ENCODE measurements around the gene UGT1A10.

The UGT1A10 gene

DNA sequence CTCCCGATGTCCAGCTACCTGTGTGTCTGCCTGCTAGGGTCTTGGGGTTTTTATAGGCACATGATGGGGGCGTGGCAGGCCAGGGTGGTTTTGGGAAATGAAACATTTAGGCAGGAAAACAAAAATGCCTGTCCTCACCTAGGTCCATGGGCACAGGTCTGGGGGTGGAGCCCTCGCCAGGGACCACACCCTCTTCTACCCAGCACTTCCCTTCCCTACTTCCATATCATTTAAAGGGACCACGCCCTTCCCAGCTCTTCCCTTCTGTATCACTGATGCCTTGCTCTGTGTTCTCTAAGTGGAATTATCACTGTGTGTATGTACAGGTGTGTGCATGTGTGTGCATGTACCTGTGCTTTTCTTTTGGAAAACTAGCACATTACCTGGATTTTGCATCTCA, 130.2 kb downstream of the UGT1A10 start:
- Histone ChIP-seq H3K36me3 (ENCODE audit: control insufficient read depth in 1 of 2, insufficient read depth in 2 of 2, low read length in 2 of 2) (peaks cover 11 to 15% of the 10 kb centered on the region in 2 donors), H3K27ac (ENCODE audit: low read depth, low read length) (no peak overlapping the region), H3K27me3 (ENCODE audit: control insufficient read depth in 1 of 2, insufficient read depth in 2 of 2, low read length in 2 of 2) (no peaks in the 10 kb centered on the region), H3K9me3 (ENCODE audit: control insufficient read depth in 1 of 2, low read length in 2 of 2) (no peaks in the 10 kb centered on the region), H3K9ac (ENCODE audit: low read depth in 1 of 2, low read length in 2 of 2) (no peak overlapping the region), H3K4me1 (ENCODE audit: control insufficient read depth in 1 of 2, insufficient read depth in 2 of 2, low read length in 2 of 2) (peaks cover 11 to 14% of the 10 kb centered on the region in 2 donors), H3K4me3 (ENCODE audit: low read depth in 1 of 2, low read length in 2 of 2) (no peak overlapping the region)

DNA sequence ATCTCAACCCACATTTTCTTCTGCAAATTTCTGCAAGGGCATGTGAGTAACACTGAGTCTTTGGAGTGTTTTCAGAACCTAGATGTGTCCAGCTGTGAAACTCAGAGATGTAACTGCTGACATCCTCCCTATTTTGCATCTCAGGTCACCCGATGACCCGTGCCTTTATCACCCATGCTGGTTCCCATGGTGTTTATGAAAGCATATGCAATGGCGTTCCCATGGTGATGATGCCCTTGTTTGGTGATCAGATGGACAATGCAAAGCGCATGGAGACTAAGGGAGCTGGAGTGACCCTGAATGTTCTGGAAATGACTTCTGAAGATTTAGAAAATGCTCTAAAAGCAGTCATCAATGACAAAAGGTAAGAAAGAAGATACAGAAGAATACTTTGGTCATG, 131.8 kb downstream of the UGT1A10 start:
- Histone ChIP-seq H3K9me3 (ENCODE audit: control insufficient read depth in 1 of 2, low read length in 2 of 2) (no peaks in the 10 kb centered on the region), H3K4me1 (ENCODE audit: control insufficient read depth in 1 of 2, insufficient read depth in 2 of 2, low read length in 2 of 2) (peaks cover 11 to 14% of the 10 kb centered on the region in 2 donors), H3K4me3 (ENCODE audit: low read depth in 1 of 2, low read length in 2 of 2) (no peak overlapping the region), H3K27me3 (ENCODE audit: control insufficient read depth in 1 of 2, insufficient read depth in 2 of 2, low read length in 2 of 2) (no peaks in the 10 kb centered on the region), H3K27ac (ENCODE audit: low read depth, low read length) (no peak overlapping the region), H3K9ac (ENCODE audit: low read depth in 1 of 2, low read length in 2 of 2) (no peak overlapping the region), H3K36me3 (ENCODE audit: control insufficient read depth in 1 of 2, insufficient read depth in 2 of 2, low read length in 2 of 2) (peaks cover 15 to 20% of the 10 kb centered on the region in 2 donors)

DNA sequence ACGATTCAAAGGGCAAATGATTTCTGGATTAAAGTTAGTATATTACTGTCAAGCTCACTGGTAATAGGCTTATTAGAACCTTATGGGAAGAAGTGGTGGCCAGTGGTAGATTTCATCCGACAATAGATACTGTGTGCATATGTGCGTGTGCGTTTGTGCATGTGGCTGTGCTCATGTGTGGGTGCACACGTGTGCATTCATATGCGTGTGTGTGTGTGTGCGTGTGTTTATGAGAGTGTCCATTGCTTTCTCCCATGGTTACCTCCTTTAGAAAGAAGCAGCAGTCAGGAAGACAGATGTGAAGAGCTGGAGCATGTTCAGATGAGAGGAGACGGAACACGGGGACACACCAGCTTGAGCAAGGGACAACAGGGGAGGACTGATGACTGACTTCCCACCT, 133.0 kb downstream of the UGT1A10 start:
- no peaks in the 10 kb centered on the region for H3K27me3 ChIP-seq (ENCODE audit: control insufficient read depth in 1 of 2, insufficient read depth in 2 of 2, low read length in 2 of 2)
- no peak overlapping the region for H3K27ac ChIP-seq (ENCODE audit: low read depth, low read length)
- peaks cover 6 to 11% of the 10 kb centered on the region in 2 donors for H3K4me1 ChIP-seq (ENCODE audit: control insufficient read depth in 1 of 2, insufficient read depth in 2 of 2, low read length in 2 of 2)
- H3K4me3 ChIP-seq (ENCODE audit: low read depth in 1 of 2, low read length in 2 of 2), result no peak overlapping the region
- peaks cover 15 to 20% of the 10 kb centered on the region in 2 donors for H3K36me3 ChIP-seq (ENCODE audit: control insufficient read depth in 1 of 2, insufficient read depth in 2 of 2, low read length in 2 of 2)
- no peak overlapping the region for H3K9ac ChIP-seq (ENCODE audit: low read depth in 1 of 2, low read length in 2 of 2)
- no peaks in the 10 kb centered on the region for H3K9me3 ChIP-seq (ENCODE audit: control insufficient read depth in 1 of 2, low read length in 2 of 2)

DNA sequence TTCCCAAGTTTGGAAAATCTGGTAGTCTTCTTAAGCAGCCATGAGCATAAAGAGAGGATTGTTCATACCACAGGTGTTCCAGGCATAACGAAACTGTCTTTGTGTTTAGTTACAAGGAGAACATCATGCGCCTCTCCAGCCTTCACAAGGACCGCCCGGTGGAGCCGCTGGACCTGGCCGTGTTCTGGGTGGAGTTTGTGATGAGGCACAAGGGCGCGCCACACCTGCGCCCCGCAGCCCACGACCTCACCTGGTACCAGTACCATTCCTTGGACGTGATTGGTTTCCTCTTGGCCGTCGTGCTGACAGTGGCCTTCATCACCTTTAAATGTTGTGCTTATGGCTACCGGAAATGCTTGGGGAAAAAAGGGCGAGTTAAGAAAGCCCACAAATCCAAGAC, 135.9 kb downstream of the UGT1A10 start:
- H3K36me3 ChIP-seq (ENCODE audit: control insufficient read depth in 1 of 2, insufficient read depth in 2 of 2, low read length in 2 of 2), result peaks cover 15 to 20% of the 10 kb centered on the region in 2 donors
- no peaks in the 10 kb centered on the region for H3K4me1 ChIP-seq (ENCODE audit: control insufficient read depth in 1 of 2, insufficient read depth in 2 of 2, low read length in 2 of 2)
- no peak overlapping the region for H3K9ac ChIP-seq (ENCODE audit: low read depth in 1 of 2, low read length in 2 of 2)
- peaks cover 4 to 7% of the 10 kb centered on the region in 2 donors for H3K9me3 ChIP-seq (ENCODE audit: control insufficient read depth in 1 of 2, low read length in 2 of 2)
- no peak overlapping the region for H3K4me3 ChIP-seq (ENCODE audit: low read depth in 1 of 2, low read length in 2 of 2)
- H3K27me3 ChIP-seq (ENCODE audit: control insufficient read depth in 1 of 2, insufficient read depth in 2 of 2, low read length in 2 of 2), result no peaks in the 10 kb centered on the region
- no peak overlapping the region for H3K27ac ChIP-seq (ENCODE audit: low read depth, low read length)

DNA sequence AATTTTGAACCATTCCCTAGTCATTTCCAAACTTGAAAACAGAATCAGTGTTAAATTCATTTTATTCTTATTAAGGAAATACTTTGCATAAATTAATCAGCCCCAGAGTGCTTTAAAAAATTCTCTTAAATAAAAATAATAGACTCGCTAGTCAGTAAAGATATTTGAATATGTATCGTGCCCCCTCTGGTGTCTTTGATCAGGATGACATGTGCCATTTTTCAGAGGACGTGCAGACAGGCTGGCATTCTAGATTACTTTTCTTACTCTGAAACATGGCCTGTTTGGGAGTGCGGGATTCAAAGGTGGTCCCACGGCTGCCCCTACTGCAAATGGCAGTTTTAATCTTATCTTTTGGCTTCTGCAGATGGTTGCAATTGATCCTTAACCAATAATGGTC, 136.3 kb downstream of the UGT1A10 start:
- Histone ChIP-seq H3K36me3 (ENCODE audit: control insufficient read depth in 1 of 2, insufficient read depth in 2 of 2, low read length in 2 of 2) (peaks cover 15 to 19% of the 10 kb centered on the region in 2 donors), H3K27ac (ENCODE audit: low read depth, low read length) (no peak overlapping the region), H3K9ac (ENCODE audit: low read depth in 1 of 2, low read length in 2 of 2) (no peak overlapping the region), H3K27me3 (ENCODE audit: control insufficient read depth in 1 of 2, insufficient read depth in 2 of 2, low read length in 2 of 2) (no peaks in the 10 kb centered on the region), H3K9me3 (ENCODE audit: control insufficient read depth in 1 of 2, low read length in 2 of 2) (peaks cover 6 to 7% of the 10 kb centered on the region in 2 donors), H3K4me1 (ENCODE audit: control insufficient read depth in 1 of 2, insufficient read depth in 2 of 2, low read length in 2 of 2) (no peaks in the 10 kb centered on the region), H3K4me3 (ENCODE audit: low read depth in 1 of 2, low read length in 2 of 2) (no peak overlapping the region)

DNA sequence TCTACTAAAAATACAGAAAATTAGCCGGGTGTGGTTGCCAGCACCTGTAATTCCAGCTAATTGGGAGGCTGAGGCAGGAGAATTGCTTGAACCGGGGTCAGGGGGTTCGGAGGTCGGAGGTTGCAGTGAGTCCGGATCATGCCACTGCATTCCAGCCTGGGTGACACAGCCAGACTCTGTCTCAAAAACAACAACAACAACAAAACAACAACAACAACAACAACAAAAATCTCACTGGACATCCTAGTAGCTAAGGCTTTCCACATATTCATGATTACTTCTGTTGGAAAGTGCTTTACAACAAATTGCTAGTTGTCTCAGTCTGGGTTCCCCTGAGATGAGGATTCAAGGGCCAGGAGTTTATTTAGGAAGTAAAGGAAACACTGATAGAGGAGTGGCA, 137.6 kb downstream of the UGT1A10 start:
- no peak overlapping the region for H3K27ac ChIP-seq (ENCODE audit: low read depth, low read length)
- H3K9me3 ChIP-seq (ENCODE audit: control insufficient read depth in 1 of 2, low read length in 2 of 2), result peaks cover 6 to 7% of the 10 kb centered on the region in 2 donors
- peaks cover 8 to 12% of the 10 kb centered on the region in 2 donors for H3K36me3 ChIP-seq (ENCODE audit: control insufficient read depth in 1 of 2, insufficient read depth in 2 of 2, low read length in 2 of 2)
- no peak overlapping the region for H3K4me3 ChIP-seq (ENCODE audit: low read depth in 1 of 2, low read length in 2 of 2)
- no peak overlapping the region for H3K9ac ChIP-seq (ENCODE audit: low read depth in 1 of 2, low read length in 2 of 2)
- H3K4me1 ChIP-seq (ENCODE audit: control insufficient read depth in 1 of 2, insufficient read depth in 2 of 2, low read length in 2 of 2), result no peaks in the 10 kb centered on the region
- H3K27me3 ChIP-seq (ENCODE audit: control insufficient read depth in 1 of 2, insufficient read depth in 2 of 2, low read length in 2 of 2), result no peaks in the 10 kb centered on the region

DNA sequence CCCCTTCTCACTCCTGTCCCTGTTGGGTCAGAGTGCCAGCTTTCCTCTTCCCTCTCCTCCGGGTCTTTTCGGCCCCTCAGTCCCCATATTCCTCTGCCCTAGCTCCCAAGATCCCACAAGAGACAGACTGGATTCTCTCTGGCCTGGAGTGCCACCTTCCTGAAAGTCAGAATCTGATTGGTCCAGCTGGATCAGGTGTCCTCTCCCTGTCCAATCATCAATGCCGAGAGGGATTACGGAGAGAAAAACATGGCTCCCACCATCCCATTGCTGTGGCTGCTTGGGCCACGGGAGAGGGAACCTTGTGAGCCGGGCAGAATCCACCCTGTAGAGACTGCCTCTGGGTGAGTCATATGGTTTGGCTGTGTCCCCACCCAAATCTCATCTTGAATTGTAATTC, 139.2 kb downstream of the UGT1A10 start:
- no peaks in the 10 kb centered on the region for H3K4me1 ChIP-seq (ENCODE audit: control insufficient read depth in 1 of 2, insufficient read depth in 2 of 2, low read length in 2 of 2)
- peaks cover 4 to 5% of the 10 kb centered on the region in 2 donors for H3K36me3 ChIP-seq (ENCODE audit: control insufficient read depth in 1 of 2, insufficient read depth in 2 of 2, low read length in 2 of 2)
- no peaks in the 10 kb centered on the region for H3K27me3 ChIP-seq (ENCODE audit: control insufficient read depth in 1 of 2, insufficient read depth in 2 of 2, low read length in 2 of 2)
- H3K9ac ChIP-seq (ENCODE audit: low read depth in 1 of 2, low read length in 2 of 2), result no peak overlapping the region
- H3K27ac ChIP-seq (ENCODE audit: low read depth, low read length), result no peak overlapping the region
- no peak overlapping the region for H3K4me3 ChIP-seq (ENCODE audit: low read depth in 1 of 2, low read length in 2 of 2)
- peaks cover 6 to 7% of the 10 kb centered on the region in 2 donors for H3K9me3 ChIP-seq (ENCODE audit: control insufficient read depth in 1 of 2, low read length in 2 of 2)

DNA sequence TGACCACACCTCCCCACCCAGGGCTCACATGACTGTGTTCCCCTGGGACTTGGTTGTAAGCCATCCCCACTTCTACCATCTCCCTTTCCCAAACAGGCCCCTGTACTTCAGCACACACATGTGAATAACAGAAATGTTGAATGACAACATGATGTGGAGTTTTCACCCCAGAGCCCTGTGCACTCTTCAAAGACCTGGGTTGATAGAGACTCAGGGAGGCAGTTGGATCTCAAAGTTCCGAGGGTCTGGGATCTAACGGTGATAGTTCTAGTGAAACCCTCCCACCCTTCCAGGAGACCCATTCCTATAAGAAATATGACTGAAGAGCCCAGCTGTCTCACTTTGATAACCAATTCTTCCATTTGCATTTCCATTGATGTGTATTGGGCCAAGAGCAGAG, 141.8 kb downstream of the UGT1A10 start, which contains the start of gene MROH2A:
MROH2A (plus strand) TSS at position 301 of the 400 bp plus-strand sequence. CDS start 1,029 bp downstream, outside the sequence.
- H3K27ac ChIP-seq (ENCODE audit: low read depth, low read length), result no peak within 1 kb of the TSS
- H3K9me3 ChIP-seq (ENCODE audit: control insufficient read depth in 1 of 2, low read length in 2 of 2), result peaks cover 6 to 7% of the 10 kb centered on the region in 2 donors
- no peaks in the 10 kb centered on the region for H3K4me1 ChIP-seq (ENCODE audit: control insufficient read depth in 1 of 2, insufficient read depth in 2 of 2, low read length in 2 of 2)
- no peak within 1 kb of the TSS for H3K4me3 ChIP-seq (ENCODE audit: low read depth in 1 of 2, low read length in 2 of 2)
- H3K9ac ChIP-seq (ENCODE audit: low read depth in 1 of 2, low read length in 2 of 2), result no peak within 1 kb of the TSS
- no peaks in the 10 kb centered on the region for H3K27me3 ChIP-seq (ENCODE audit: control insufficient read depth in 1 of 2, insufficient read depth in 2 of 2, low read length in 2 of 2)
- H3K36me3 ChIP-seq (ENCODE audit: control insufficient read depth in 1 of 2, insufficient read depth in 2 of 2, low read length in 2 of 2), result no peaks in the 10 kb centered on the region

DNA sequence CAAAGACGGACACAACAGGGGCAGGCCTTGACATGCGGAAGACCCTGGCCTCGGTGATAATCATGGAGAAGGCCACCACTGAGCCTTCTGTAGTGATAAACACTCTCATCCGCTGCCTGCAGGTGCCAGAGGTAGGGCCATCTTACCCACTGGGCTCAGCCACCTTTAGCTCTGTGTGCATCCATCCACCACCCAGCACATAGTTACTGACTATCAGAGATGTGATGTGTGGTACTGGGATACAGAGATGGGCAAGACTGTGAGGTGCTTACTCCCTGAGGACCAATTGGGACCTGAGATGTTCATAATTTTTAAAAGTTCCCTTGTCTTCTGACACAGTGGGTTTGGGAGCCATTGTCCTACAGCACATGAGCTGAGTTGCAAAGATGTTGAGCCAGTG, 143.5 kb downstream of the UGT1A10 start:
- H3K27me3 ChIP-seq (ENCODE audit: control insufficient read depth in 1 of 2, insufficient read depth in 2 of 2, low read length in 2 of 2), result no peaks in the 10 kb centered on the region
- peaks cover 6 to 7% of the 10 kb centered on the region in 2 donors for H3K9me3 ChIP-seq (ENCODE audit: control insufficient read depth in 1 of 2, low read length in 2 of 2)
- H3K4me3 ChIP-seq (ENCODE audit: low read depth in 1 of 2, low read length in 2 of 2), result no peak overlapping the region
- H3K9ac ChIP-seq (ENCODE audit: low read depth in 1 of 2, low read length in 2 of 2), result no peak overlapping the region
- H3K36me3 ChIP-seq (ENCODE audit: control insufficient read depth in 1 of 2, insufficient read depth in 2 of 2, low read length in 2 of 2), result no peaks in the 10 kb centered on the region
- H3K4me1 ChIP-seq (ENCODE audit: control insufficient read depth in 1 of 2, insufficient read depth in 2 of 2, low read length in 2 of 2), result no peaks in the 10 kb centered on the region
- H3K27ac ChIP-seq (ENCODE audit: low read depth, low read length), result no peak overlapping the region

DNA sequence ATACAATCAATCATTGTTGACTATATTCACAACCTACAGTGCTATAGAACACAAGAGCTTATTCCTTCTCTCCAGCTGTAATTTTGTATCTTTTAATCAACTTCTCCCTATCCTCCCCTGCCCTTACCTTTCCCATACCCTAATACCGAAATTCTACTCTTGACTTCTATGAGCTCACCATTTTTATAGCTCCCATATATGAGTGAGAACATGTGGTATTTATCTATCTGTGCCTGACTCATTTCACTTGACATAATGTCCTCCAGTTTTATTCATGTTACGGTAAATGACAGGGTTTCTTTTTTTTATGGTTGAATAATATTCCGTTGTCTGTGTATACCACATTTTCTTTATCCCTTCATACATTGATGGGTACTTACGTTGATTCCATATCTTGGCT, 144.5 kb downstream of the UGT1A10 start:
- H3K27me3 ChIP-seq (ENCODE audit: control insufficient read depth in 1 of 2, insufficient read depth in 2 of 2, low read length in 2 of 2), result no peaks in the 10 kb centered on the region
- no peak overlapping the region for H3K9ac ChIP-seq (ENCODE audit: low read depth in 1 of 2, low read length in 2 of 2)
- no peak overlapping the region for H3K27ac ChIP-seq (ENCODE audit: low read depth, low read length)
- no peaks in the 10 kb centered on the region for H3K36me3 ChIP-seq (ENCODE audit: control insufficient read depth in 1 of 2, insufficient read depth in 2 of 2, low read length in 2 of 2)
- H3K4me1 ChIP-seq (ENCODE audit: control insufficient read depth in 1 of 2, insufficient read depth in 2 of 2, low read length in 2 of 2), result no peaks in the 10 kb centered on the region
- H3K4me3 ChIP-seq (ENCODE audit: low read depth in 1 of 2, low read length in 2 of 2), result no peak overlapping the region
- peaks cover 6% of the 10 kb centered on the region in 2 donors for H3K9me3 ChIP-seq (ENCODE audit: control insufficient read depth in 1 of 2, low read length in 2 of 2)

DNA sequence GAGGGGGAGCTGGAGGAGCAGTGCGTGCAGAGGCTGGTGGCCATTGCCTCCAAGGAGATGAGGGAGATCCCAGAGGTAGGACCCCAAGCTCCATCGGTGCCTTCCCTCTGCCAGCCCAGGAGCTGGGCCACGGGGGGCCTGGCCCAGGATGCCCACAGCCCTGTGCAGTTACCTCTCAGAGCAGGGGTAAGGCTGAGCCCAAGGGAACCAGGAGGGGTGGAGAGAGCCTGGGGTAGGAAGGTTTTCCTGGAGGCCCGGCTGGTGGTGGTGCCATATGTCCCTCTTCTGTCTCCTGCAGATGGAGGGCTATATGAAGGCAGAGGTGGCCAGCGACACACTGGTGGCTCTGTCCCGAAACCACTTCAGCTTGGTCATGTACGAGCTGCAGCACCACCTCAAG, 153.3 kb downstream of the UGT1A10 start:
- Histone ChIP-seq H3K4me1 (ENCODE audit: control insufficient read depth in 1 of 2, insufficient read depth in 2 of 2, low read length in 2 of 2) (peaks cover 0 to 7% of the 10 kb centered on the region in 2 donors), H3K9me3 (ENCODE audit: control insufficient read depth in 1 of 2, low read length in 2 of 2) (no peaks in the 10 kb centered on the region), H3K36me3 (ENCODE audit: control insufficient read depth in 1 of 2, insufficient read depth in 2 of 2, low read length in 2 of 2) (no peaks in the 10 kb centered on the region), H3K4me3 (ENCODE audit: low read depth in 1 of 2, low read length in 2 of 2) (no peak overlapping the region), H3K9ac (ENCODE audit: low read depth in 1 of 2, low read length in 2 of 2) (no peak overlapping the region), H3K27me3 (ENCODE audit: control insufficient read depth in 1 of 2, insufficient read depth in 2 of 2, low read length in 2 of 2) (no peaks in the 10 kb centered on the region), H3K27ac (ENCODE audit: low read depth, low read length) (no peak overlapping the region)

Measured in duodenal mucosa (tissue), 2 donors.